ENCODE measurements around the gene MADD.
A peak's percentile ranks its signal among the peaks of the same experiment; 100 is the strongest.

Gene MADD

DNA sequence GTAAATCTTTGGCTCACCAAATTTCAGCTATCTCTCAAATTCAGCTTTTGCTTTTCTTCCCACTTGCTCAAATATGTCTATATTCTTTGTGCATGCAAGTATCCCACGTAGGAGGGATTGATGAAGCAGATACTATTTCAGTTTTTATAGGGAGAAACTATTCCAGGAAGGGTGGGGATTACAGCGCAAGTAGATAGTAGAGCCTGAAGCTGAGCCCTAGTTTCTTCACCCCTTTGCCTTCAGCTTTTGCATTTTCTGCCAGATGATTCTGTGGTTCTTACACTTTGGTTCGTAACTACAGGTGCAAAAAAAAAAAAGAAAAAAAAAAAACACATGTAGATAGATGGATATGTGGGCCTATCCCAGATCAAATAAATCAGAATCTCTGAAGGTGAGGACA lies 18.2 kb upstream of the MADD start:
- no peak for DNase-seq (ENCODE audit: low read depth)

DNA sequence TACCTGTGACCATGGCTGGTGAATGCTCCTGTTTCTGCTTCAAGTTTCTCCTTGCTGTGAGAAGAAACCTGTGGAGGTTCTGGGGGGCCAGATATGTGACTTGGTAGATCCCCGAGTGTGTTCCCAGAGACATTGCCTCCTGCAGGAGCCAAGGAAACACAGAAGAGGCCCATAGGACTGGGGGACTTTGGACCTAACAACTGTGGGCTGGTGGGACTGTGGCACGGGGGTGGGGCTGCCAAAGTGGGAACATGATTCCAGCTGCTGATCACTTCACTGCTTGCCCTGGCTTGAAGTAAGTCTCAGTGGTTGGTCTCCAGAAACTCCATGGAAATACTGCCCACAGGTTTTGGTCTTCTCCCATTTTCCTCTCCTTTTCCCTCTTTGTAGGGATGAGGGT lies 16.3 kb upstream of the MADD start:
- no peak for DNase-seq (ENCODE audit: low read depth)

- DNase-seq (ENCODE audit: low read depth): peak; percentile 34
Observed at GRCh38 chr11:47254386-47254785, 15.5 kb upstream of the MADD start.

GRCh38 chr11:47256374-47256773 lies 13.6 kb upstream of the MADD start:
- DNase-seq (ENCODE audit: low read depth): no peak

DNA sequence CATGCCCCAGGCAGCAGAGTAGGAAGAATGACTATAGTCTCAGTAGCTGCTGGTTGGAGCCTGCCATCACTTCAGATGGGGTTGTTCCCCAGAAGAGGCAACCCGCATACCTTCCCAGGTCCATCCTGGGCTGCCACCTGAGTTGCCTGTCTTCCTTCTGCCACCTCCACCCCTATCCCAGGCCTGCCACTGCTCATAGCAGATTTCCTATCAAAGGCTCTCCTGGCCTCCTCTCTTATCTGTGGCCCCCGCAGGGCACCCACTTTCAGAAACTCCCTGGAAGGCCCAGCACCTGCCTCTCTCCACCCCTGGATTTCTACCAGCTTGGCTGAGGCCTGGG lies 12.8 kb upstream of the MADD start:
- DNase-seq (ENCODE audit: low read depth): no peak

DNA sequence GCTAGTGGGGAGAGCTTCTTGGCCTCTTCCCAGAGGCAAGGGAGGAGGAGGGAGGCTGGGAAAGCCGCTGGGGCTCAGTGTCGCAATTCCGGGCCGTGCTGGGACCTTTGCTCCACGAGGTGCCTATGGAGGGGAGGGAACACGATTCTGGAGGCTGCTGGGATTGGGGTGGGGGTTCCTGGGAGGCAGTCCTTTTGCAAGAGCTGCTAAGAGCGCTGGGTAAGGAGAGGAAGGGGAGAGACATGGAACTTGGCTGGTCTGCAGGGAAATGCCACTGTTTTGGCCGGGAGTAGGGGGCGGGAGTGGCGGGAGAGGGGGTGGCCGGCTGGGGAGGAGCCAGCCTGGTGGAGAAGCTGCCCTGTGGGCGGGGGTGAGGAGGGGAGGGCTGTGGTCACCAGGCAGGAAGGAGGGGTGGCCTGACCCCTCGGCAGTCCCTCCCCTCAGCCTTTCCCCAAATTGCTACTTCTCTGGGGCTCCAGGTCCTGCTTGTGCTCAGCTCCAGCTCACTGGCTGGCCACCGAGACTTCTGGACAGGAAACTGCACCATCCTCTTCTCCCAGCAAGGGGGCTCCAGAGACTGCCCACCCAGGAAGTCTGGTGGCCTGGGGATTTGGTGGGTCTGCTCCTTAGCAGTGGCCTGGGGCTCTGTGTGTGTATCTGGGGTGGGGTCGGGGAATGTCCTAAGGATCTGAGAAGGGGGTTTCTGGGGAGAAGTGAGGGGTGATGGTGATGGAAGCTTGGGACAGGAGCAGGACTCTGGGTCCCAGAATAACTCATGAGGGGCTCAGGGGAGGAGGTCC lies 12.2 kb upstream of the MADD start, which contains the start of gene NR1H3:
NR1H3 (plus strand) TSS at position 480 of the 800 bp plus-strand sequence. CDS start 1,221 bp downstream, outside the sequence.
- peak; percentile 60 for DNase-seq (ENCODE audit: low read depth)

DNA sequence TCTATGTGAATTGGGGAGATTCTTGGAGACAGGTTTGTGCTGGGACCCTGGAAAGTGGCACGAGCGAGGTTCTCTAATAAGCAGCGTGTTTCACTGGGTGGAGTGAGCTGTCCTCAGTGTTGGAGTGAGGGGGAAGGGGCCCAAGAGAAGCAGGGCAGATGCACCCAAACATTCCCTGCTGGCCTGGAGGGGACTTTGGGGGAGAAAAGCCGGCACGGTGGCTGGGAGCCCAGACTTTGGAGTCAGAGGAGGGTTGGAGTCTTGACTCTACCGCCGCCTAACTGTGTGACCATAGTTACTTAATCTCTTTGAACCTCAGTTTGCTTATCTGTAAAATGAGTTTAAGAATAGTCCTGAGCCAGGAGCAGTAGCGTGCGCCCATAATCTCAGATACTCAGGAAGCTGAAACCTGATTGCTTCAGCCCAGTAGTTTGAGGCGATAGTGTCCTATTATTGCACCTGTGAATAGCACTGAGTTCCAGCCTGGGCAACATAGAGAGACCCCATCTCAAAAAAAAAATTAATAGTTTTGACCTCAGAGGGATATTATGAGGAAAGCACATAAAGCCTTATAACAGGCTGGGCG lies 11.5 kb upstream of the MADD start:
- no peak for DNase-seq (ENCODE audit: low read depth)

- DNase-seq (ENCODE audit: low read depth): peak; percentile 39
Observed at GRCh38 chr11:47259232-47259977, 10.5 kb upstream of the MADD start.

DNA sequence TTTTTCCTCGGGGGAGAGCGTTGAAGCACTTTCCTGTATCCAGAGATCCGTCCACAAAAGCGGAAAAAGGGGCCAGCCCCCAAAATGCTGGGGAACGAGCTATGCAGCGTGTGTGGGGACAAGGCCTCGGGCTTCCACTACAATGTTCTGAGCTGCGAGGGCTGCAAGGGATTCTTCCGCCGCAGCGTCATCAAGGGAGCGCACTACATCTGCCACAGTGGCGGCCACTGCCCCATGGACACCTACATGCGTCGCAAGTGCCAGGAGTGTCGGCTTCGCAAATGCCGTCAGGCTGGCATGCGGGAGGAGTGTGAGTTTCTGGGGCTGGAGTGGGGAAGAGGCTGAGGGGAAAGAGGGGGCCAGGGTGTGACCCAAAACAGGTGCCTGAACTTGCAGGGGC lies 9.6 kb upstream of the MADD start:
- no peak for DNase-seq (ENCODE audit: low read depth)

- DNase-seq (ENCODE audit: low read depth): no peak
Observed at GRCh38 chr11:47261291-47261800, 8.6 kb upstream of the MADD start.

DNA sequence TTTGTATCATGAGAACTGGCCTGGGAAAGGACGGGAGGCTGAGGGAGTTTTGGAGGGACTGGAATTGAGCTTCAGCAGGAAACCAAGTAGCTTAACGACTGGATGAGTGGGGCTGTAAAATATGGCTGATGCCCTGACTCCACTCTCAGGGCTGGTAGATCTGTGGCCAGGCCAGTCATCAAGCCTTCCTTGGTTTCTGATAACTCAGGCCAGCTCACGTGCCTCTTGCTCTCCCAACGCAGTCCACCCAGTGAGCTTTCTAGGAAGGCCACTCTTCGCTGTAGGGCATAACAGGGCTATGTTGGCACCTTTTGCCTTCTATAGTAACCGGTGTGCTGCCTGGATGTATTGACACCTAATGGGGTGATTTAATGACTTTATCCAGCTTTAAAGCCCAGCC lies 5.8 kb upstream of the MADD start:
- no peak for DNase-seq (ENCODE audit: low read depth)

GRCh38 chr11:47264521-47264920 lies 5.4 kb upstream of the MADD start:
- DNase-seq (ENCODE audit: low read depth): peak; percentile 21

GRCh38 chr11:47267876-47268275 lies 2.1 kb upstream of the MADD start:
- DNase-seq (ENCODE audit: low read depth): no peak

DNA sequence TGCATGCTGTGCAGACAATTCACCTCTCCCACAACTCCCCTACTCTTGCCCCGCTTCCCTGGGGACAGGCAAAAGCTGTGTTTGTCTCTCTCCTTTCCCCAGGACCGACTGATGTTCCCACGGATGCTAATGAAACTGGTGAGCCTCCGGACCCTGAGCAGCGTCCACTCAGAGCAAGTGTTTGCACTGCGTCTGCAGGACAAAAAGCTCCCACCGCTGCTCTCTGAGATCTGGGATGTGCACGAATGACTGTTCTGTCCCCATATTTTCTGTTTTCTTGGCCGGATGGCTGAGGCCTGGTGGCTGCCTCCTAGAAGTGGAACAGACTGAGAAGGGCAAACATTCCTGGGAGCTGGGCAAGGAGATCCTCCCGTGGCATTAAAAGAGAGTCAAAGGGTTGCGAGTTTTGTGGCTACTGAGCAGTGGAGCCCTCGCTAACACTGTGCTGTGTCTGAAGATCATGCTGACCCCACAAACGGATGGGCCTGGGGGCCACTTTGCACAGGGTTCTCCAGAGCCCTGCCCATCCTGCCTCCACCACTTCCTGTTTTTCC lies 1.4 kb upstream of the MADD start:
- DNase-seq (ENCODE audit: low read depth): no peak

DNA sequence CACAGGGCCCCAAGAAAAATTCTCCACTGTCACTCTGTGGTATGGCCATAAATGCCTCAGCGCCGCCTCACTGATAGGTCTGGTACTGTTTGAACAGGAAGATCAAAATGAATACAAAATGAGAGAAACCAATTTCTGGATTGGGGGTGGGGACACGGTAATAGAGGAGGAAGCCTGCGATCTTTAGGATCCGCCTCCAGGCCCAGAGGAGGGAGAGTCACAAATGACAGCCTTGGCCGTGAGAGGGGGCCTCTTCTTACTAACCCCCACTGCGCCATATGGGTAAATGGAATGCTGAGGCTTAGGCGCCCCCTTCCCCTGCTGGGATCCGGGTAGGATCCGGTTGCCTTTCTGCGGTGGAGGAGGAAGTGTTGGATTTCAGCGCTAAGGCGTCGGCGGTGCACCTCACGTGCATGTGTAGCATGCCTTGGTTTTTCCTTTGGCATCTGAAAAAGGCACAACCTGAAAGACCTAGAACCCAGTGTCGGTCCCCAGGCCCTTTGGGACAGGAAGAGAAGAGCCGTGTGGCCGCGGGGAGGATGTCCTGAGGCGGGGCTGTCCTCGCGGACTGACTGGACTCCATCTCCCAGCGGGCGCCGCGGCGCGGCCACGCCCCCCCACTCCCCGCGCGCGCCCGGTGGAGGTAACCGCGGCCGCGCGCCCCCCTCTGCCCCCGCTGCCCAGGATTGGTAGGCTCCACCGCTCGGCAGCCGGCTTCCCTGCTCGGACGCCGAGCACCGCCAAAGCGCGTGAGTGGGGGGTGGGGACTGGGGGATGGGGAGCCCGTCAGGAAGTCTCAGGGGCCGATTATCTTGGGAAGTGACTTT lies 718 bp upstream of the MADD start:
- peak; percentile 85 for DNase-seq (ENCODE audit: low read depth)

- DNase-seq (ENCODE audit: low read depth): peak; percentile 57
Observed at GRCh38 chr11:47270331-47271271, 668 bp downstream of the MADD start.

GRCh38 chr11:47271328-47271727 lies 1.4 kb downstream of the MADD start:
- DNase-seq (ENCODE audit: low read depth): no peak

GRCh38 chr11:47271961-47272661 lies 2.2 kb downstream of the MADD start:
- DNase-seq (ENCODE audit: low read depth): no peak

DNA sequence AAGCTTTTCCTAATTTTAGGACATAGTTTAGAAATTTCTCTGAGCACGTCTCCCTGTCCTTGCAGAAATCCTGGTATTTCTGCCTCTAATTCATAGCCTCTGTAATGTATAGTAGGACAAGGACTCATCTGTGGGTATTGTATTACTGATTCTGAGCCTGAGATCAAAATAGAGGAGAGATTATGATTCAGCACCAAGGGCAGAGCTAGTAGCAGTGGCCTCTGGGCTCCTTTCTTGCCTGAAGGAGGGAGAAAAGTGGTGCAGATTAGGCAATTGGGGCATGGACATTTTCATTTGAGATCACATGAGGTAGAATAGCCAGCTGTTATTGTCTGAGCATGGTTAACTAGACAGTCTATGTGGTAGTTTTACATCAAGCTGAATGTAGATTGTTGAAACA lies 2.8 kb downstream of the MADD start:
- DNase-seq (ENCODE audit: low read depth): peak; percentile 47
